Mesothelial cell of epicardium (in vitro differentiated cells): ENCODE measurements around the gene AARSD1. TPM values are rescaled to one million over a fixed set of nuclear protein-coding genes. Genes with fewer than 3 reads are reported as not detected.
A peak's percentile ranks its signal among the peaks of the same experiment; 100 is the strongest.
"Not testable (repeated sequence)": the region's sequence is repeated elsewhere in the genome, so short reads cannot be mapped to it uniquely, and the experiment has no call there.

Experiments used
- DNase-seq, 2 experiments: peaks; one replicate each; pipeline ENCODE4 v3.0.0; 2021; ENCODE audit warnings: low spot score in 2 of 2; ENCODE audit not compliant: unreplicated experiment in 2 of 2
- H3K27ac Mint-ChIP-seq: 2 replicates; pipeline ENCODE4 v1.8.0; 2021; ENCODE audit warnings: mixed read lengths
- H3K27me3 Mint-ChIP-seq: 2 replicates; pipeline ENCODE4 v1.8.0; 2021; ENCODE audit warnings: low read depth, mixed read lengths
- H3K36me3 Mint-ChIP-seq: 2 replicates; pipeline ENCODE4 v1.8.0; 2021; ENCODE audit warnings: mixed read lengths
- H3K4me1 Mint-ChIP-seq: 2 replicates; pipeline ENCODE4 v1.8.0; 2021; ENCODE audit warnings: mixed read lengths
- H3K4me3 Mint-ChIP-seq: 2 replicates; pipeline ENCODE4 v1.8.0; 2021; ENCODE audit warnings: mild to moderate bottlenecking, moderate library complexity, mixed read lengths
- H3K9me3 Mint-ChIP-seq: 2 replicates; pipeline ENCODE4 v1.8.0; 2021; ENCODE audit warnings: mixed read lengths
- CTCF ChIP-seq: fragments of 200-600 bp; sonication (generic); IDR thresholded peaks from one replicate; pipeline ENCODE4 v1.5.0; 2021; ENCODE audit warnings: antibody characterized with exemption; ENCODE audit not compliant: unreplicated experiment
- total RNA-seq: library from RNA; stranded (reverse); gene quantifications from 3 replicates; pipeline ENCODE4 v1.2.1, GENCODE V29; 2021

AARSD1 gene
- total RNA-seq, 1 donor from 2014 or later, result 59.1 TPM

GRCh38 chr17:43003542-43004172 is 39.4 kb upstream of the AARSD1 start:
- DNase-seq, result no peak
- TF ChIP-seq CTCF, result no peak

GRCh38 chr17:43000894-43001293 is 36.6 kb upstream of the AARSD1 start:
- not testable (repeated sequence) for H3K27me3 Mint-ChIP-seq, H3K4me3 Mint-ChIP-seq, DNase-seq, H3K9me3 Mint-ChIP-seq
- H3K36me3 Mint-ChIP-seq, result peaks cover 16% of the 10 kb centered on the region
- H3K4me1 Mint-ChIP-seq, result peaks cover 25% of the 10 kb centered on the region
- peak overlapping the region; percentile 12 for H3K27ac Mint-ChIP-seq

More at GRCh38 chr17:43003542-43004172, 39.4 kb upstream of the AARSD1 start:
- Mint-ChIP-seq H3K27ac (peak overlapping the region; percentile 59), H3K9me3 (no peaks in the 10 kb centered on the region), H3K4me1 (peaks cover 26% of the 10 kb centered on the region), H3K4me3 (no peak overlapping the region), H3K27me3 (no peaks in the 10 kb centered on the region), H3K36me3 (peaks cover 16% of the 10 kb centered on the region)

GRCh38 chr17:42999003-42999525 is 34.8 kb upstream of the AARSD1 start:
- H3K9me3 Mint-ChIP-seq, result no peaks in the 10 kb centered on the region

GRCh38 chr17:42997984-42998938 is 34.0 kb upstream of the AARSD1 start, which contains the start of gene RPL27:
RPL27 (plus strand) TSS chr17:42998419; CDS start chr17:42998751, 332 bp downstream.
- peak within 1 kb of the TSS; percentile 100 for H3K27ac Mint-ChIP-seq
- no peaks in the 10 kb centered on the region for H3K27me3 Mint-ChIP-seq
- peak; percentile 94 to 96 for DNase-seq
- peak within 1 kb of the TSS; percentile 96 for H3K4me3 Mint-ChIP-seq
- peak; percentile 85 for TF ChIP-seq CTCF
- peaks cover 25% of the 10 kb centered on the region for H3K4me1 Mint-ChIP-seq
- H3K9me3 Mint-ChIP-seq, result no peaks in the 10 kb centered on the region
- H3K36me3 Mint-ChIP-seq, result peaks cover 10% of the 10 kb centered on the region

More at GRCh38 chr17:42999003-42999525, 34.8 kb upstream of the AARSD1 start:
- Mint-ChIP-seq H3K27me3 (no peaks in the 10 kb centered on the region), H3K4me1 (peaks cover 25% of the 10 kb centered on the region), H3K36me3 (peaks cover 16% of the 10 kb centered on the region), H3K4me3 (peak overlapping the region; percentile 96), H3K27ac (peak overlapping the region; percentile 100)
- no peak for TF ChIP-seq CTCF
- DNase-seq, result no peak

GRCh38 chr17:42997390-42997983 is 33.2 kb upstream of the AARSD1 start:
- Mint-ChIP-seq H3K4me1 (peaks cover 25% of the 10 kb centered on the region), H3K4me3 (peak overlapping the region; percentile 96), H3K27me3 (no peaks in the 10 kb centered on the region), H3K9me3 (no peaks in the 10 kb centered on the region), H3K27ac (peak overlapping the region; percentile 100), H3K36me3 (peaks cover 9% of the 10 kb centered on the region)
- no peak for DNase-seq
- no peak for TF ChIP-seq CTCF

GRCh38 chr17:42993913-42994312 is 29.7 kb upstream of the AARSD1 start:
- not testable (repeated sequence) for H3K4me3 Mint-ChIP-seq, H3K27me3 Mint-ChIP-seq, DNase-seq, H3K4me1 Mint-ChIP-seq, H3K27ac Mint-ChIP-seq, H3K9me3 Mint-ChIP-seq
- H3K36me3 Mint-ChIP-seq, result peaks cover 17% of the 10 kb centered on the region
